H9 (cell line): ENCODE results near the gene FGFR3. TPM values are rescaled to one million over a fixed set of nuclear protein-coding genes. Genes with fewer than 3 reads are reported as not detected.

Experiments used
- DNase-seq: peaks from one replicate; pipeline ENCODE4 v3.0.0-alpha.2; 2017
- H2AFZ ChIP-seq: one replicate; pipeline ENCODE4 v1.6.1; 2013; ENCODE audit warnings: mild to moderate bottlenecking, low read length, control low read depth, moderate library complexity
- H2AK5ac ChIP-seq: 2 replicates; pipeline ENCODE4 v1.6.1; 2013; ENCODE audit warnings: low read length, control low read depth, mixed read lengths; ENCODE audit not compliant: insufficient read length
- H2BK120ac ChIP-seq: one replicate; pipeline ENCODE4 v1.6.1; 2013; ENCODE audit warnings: low read depth, mild to moderate bottlenecking, low read length, control low read depth, inconsistent platforms; ENCODE audit not compliant: poor library complexity, severe bottlenecking
- H2BK12ac ChIP-seq: 2 replicates; pipeline ENCODE4 v1.6.1; 2013; ENCODE audit warnings: low read length, control low read depth, mixed read lengths, low read depth; ENCODE audit not compliant: insufficient read length
- H2BK15ac ChIP-seq: 2 replicates; pipeline ENCODE4 v1.6.1; 2013; ENCODE audit warnings: low read depth, low read length, control low read depth
- H2BK20ac ChIP-seq: one replicate; pipeline ENCODE4 v1.6.1; 2013; ENCODE audit warnings: low read depth, mild to moderate bottlenecking, low read length, control low read depth, inconsistent platforms; ENCODE audit not compliant: poor library complexity, severe bottlenecking
- H2BK5ac ChIP-seq: 2 replicates; pipeline ENCODE4 v1.6.1; 2013; ENCODE audit warnings: low read length, control low read depth, mixed read lengths; ENCODE audit not compliant: insufficient read length
- H3K14ac ChIP-seq: 2 replicates; pipeline ENCODE4 v1.6.1; 2013; ENCODE audit warnings: low read length, control low read depth; ENCODE audit not compliant: insufficient read depth
- H3K18ac ChIP-seq: 2 replicates; pipeline ENCODE4 v1.6.1; 2013; ENCODE audit warnings: low read depth, mild to moderate bottlenecking, mixed read lengths, low read length, control low read depth; ENCODE audit not compliant: insufficient read length
- H3K23ac ChIP-seq: 2 replicates; pipeline ENCODE4 v1.6.1; 2013; ENCODE audit warnings: low read length, control low read depth, mixed read lengths, low read depth; ENCODE audit not compliant: insufficient read length
- H3K23me2 ChIP-seq: 2 replicates; pipeline ENCODE4 v1.6.1; 2013; ENCODE audit warnings: low read depth, mild to moderate bottlenecking, mixed read lengths, low read length, control low read depth; ENCODE audit not compliant: insufficient read length, poor library complexity, severe bottlenecking
- H3K27ac ChIP-seq: 2 replicates; pipeline ENCODE4 v1.5.1; 2013; ENCODE audit warnings: low read length, control low read depth, mixed read lengths, low read depth; ENCODE audit not compliant: insufficient read length
- H3K27me3 ChIP-seq: 2 replicates; pipeline ENCODE4 v1.6.1; 2013; ENCODE audit warnings: low read length, control low read depth, inconsistent platforms; ENCODE audit not compliant: insufficient read depth
- H3K4ac ChIP-seq: 2 replicates; pipeline ENCODE4 v1.6.1; 2013; ENCODE audit warnings: low read depth, mild to moderate bottlenecking, control low read depth, inconsistent platforms, low read length, moderate library complexity
- H3K4me1 ChIP-seq: 2 replicates; pipeline ENCODE4 v1.6.1; 2013; ENCODE audit warnings: low read length, control low read depth, inconsistent platforms; ENCODE audit not compliant: insufficient read depth
- H3K4me2 ChIP-seq: 2 replicates; pipeline ENCODE4 v1.6.1; 2013; ENCODE audit warnings: low read length, control low read depth, mixed read lengths; ENCODE audit not compliant: insufficient read length, insufficient read depth
- H3K56ac ChIP-seq: 2 replicates; pipeline ENCODE4 v1.6.1; 2013; ENCODE audit warnings: low read depth, mild to moderate bottlenecking, mixed read lengths, low read length, control low read depth; ENCODE audit not compliant: insufficient read length
- H3K79me1 ChIP-seq: 2 replicates; pipeline ENCODE4 v1.6.1; 2013; ENCODE audit warnings: low read depth, mild to moderate bottlenecking, moderate library complexity, low read length, control low read depth, inconsistent platforms; ENCODE audit not compliant: insufficient read depth, poor library complexity, severe bottlenecking
- H3K79me2 ChIP-seq: 2 replicates; pipeline ENCODE4 v1.6.1; 2013; ENCODE audit warnings: low read length, control low read depth, inconsistent platforms; ENCODE audit not compliant: insufficient read depth
- H3K9ac ChIP-seq: 2 replicates; pipeline ENCODE4 v1.6.1; 2013; ENCODE audit warnings: low read length, control low read depth, mixed read lengths; ENCODE audit not compliant: insufficient read length; ENCODE audit errors: extremely low read depth
- H3K9me3 ChIP-seq: one replicate; pipeline ENCODE4 v1.6.1; 2013; ENCODE audit warnings: low read depth, low read length, inconsistent platforms; ENCODE audit not compliant: control insufficient read depth
- H3T11ph ChIP-seq: one replicate; pipeline ENCODE4 v1.6.1; 2013; ENCODE audit warnings: mild to moderate bottlenecking, low read length, control low read depth, inconsistent platforms
- H4K20me1 ChIP-seq: one replicate; pipeline ENCODE4 v1.6.1; 2013; ENCODE audit not compliant: control insufficient read depth, insufficient read length, insufficient read depth
- H4K5ac ChIP-seq: 2 replicates; pipeline ENCODE4 v1.6.1; 2013; ENCODE audit warnings: low read depth, mild to moderate bottlenecking, mixed read lengths, low read length, control low read depth; ENCODE audit not compliant: insufficient read length
- H4K8ac ChIP-seq: replicated peaks from 2 replicates; pipeline ENCODE4 v1.6.1; 2013; ENCODE audit warnings: low read length, control low read depth, mixed read lengths, low read depth; ENCODE audit not compliant: insufficient read length
- H4K91ac ChIP-seq: 2 replicates; pipeline ENCODE4 v1.6.1; 2013; ENCODE audit warnings: low read depth, mild to moderate bottlenecking, moderate library complexity, mixed read lengths, low read length, control low read depth; ENCODE audit not compliant: insufficient read length
- H3K27ac Mint-ChIP-seq, 3 experiments: 2 replicates in 2 of 3; 3 replicates in 1 of 3; pipeline ENCODE4 v1.8.0; 2020 to 2021; ENCODE audit warnings: mixed read lengths in 3 of 3, mild to moderate bottlenecking in 1 of 3, moderate library complexity in 1 of 3
- H3K27me3 Mint-ChIP-seq: 2 replicates; pipeline ENCODE4 v1.8.0; 2021; ENCODE audit warnings: low read depth, mild to moderate bottlenecking, moderate library complexity, mixed read lengths
- H3K36me3 Mint-ChIP-seq, 3 experiments: 2 replicates in 2 of 3; 3 replicates in 1 of 3; pipeline ENCODE4 v1.8.0; 2020 to 2021; ENCODE audit warnings: low read depth in 3 of 3, mixed read lengths in 3 of 3; ENCODE audit not compliant: insufficient read depth in 1 of 3
- H3K4me1 Mint-ChIP-seq, 2 experiments: 2 replicates each; pipeline ENCODE4 v1.8.0; 2020; ENCODE audit warnings: mixed read lengths in 2 of 2
- H3K4me3 Mint-ChIP-seq, 2 experiments: 2 replicates in 1 of 2; 3 replicates in 1 of 2; pipeline ENCODE4 v1.8.0; 2020 to 2021; ENCODE audit warnings: mild to moderate bottlenecking in 2 of 2, mixed read lengths in 2 of 2, moderate library complexity in 1 of 2
- H3K9me3 Mint-ChIP-seq, 2 experiments: 2 replicates in 1 of 2; 3 replicates in 1 of 2; pipeline ENCODE4 v1.8.0; 2020; ENCODE audit warnings: mild to moderate bottlenecking in 2 of 2, mixed read lengths in 2 of 2, moderate library complexity in 1 of 2
- WGBS: extraction: QIAGEN DNeasy Blood & Tissue Kit; methylation state at CpG from one replicate; pipeline ENCODE4 v1.1.7; 2013; ENCODE audit warnings: missing lambda C conversion rate, low lambda C conversion rate, mixed read lengths; ENCODE audit not compliant: insufficient read length; ENCODE audit errors: extremely low coverage; 5-methylcytosine and 5-hydroxymethylcytosine counted together
- total RNA-seq: library from RNA; stranded (reverse); gene quantifications from 2 replicates; pipeline ENCODE4 v1.2.1, GENCODE V29; 2021
- TF ChIP-seq, protein P1 (sequence below): fragments of 200-600 bp; sonication (generic); conservative IDR thresholded peaks from 3 replicates; pipeline ENCODE4 v1.8.0; 2021; ENCODE audit warnings: antibody characterized with exemption, mild to moderate bottlenecking

Gene FGFR3
- total RNA-seq, 1 experiment from 2014 or later, result 75.7 TPM

DNA sequence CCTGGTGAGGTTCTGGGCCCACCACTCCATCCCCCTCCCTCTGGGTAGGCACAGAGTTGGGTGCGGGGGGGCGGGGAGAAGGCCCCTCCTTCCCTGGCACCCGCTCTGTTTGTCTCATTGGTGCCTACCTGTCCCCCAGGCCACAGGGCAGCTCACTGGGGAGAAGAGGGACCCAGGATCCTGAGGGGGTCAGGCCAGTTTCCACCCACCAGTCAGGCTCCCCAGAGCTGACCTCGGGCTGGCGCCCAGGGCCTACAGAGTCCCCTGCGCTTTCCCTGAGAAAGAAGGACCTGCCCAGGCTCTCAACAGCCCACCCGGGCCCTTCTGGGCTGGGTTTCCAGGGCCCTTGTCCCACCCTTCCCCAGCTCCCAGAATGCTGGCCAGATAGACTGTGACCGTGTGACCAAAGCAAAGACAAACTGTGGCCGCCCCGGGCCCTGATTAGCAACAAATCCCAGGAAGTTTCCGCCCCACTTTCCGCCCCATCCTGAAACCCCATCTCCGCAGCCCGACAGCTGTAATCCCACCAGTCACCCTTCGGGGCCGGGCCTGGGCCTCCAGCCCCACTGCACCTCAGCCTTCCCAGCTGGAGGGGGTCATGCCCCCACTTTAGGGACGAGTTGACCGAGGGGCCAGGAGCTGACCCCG is 33.8 kb upstream of the FGFR3 start:
- Histone ChIP-seq H3K56ac (no peak overlapping the region), H3K23ac (no peak overlapping the region), H3K4me1 (no peaks in the 10 kb centered on the region), H3K9ac (no peak overlapping the region), H4K20me1 (no peaks in the 10 kb centered on the region), H2AFZ (no peak overlapping the region), H3K18ac (no peak overlapping the region), H3K27me3 (no peaks in the 10 kb centered on the region), H2BK12ac (no peak overlapping the region), H2BK15ac (0 out of 2 replicates have a peak overlapping the region, but pooled peaks have one; percentile 76), H3T11ph (no peak overlapping the region), H3K79me2 (no peaks in the 10 kb centered on the region), H2AK5ac (no peak overlapping the region), H3K14ac (no peak overlapping the region; the same call in 1 of the 2 replicates), H3K79me1 (no peaks in the 10 kb centered on the region), H4K5ac (no peak overlapping the region), H4K91ac (no peak overlapping the region), H3K9me3 (no peaks in the 10 kb centered on the region), H3K27ac (no peak overlapping the region), H4K8ac (no peak overlapping the region), H2BK20ac (no peak overlapping the region), H3K4ac (no peak overlapping the region), H3K23me2 (no peaks in the 10 kb centered on the region), H3K4me2 (no peak overlapping the region), H2BK5ac (no peak overlapping the region), H2BK120ac (no peak overlapping the region)
- TF ChIP-seq, protein P1, sequence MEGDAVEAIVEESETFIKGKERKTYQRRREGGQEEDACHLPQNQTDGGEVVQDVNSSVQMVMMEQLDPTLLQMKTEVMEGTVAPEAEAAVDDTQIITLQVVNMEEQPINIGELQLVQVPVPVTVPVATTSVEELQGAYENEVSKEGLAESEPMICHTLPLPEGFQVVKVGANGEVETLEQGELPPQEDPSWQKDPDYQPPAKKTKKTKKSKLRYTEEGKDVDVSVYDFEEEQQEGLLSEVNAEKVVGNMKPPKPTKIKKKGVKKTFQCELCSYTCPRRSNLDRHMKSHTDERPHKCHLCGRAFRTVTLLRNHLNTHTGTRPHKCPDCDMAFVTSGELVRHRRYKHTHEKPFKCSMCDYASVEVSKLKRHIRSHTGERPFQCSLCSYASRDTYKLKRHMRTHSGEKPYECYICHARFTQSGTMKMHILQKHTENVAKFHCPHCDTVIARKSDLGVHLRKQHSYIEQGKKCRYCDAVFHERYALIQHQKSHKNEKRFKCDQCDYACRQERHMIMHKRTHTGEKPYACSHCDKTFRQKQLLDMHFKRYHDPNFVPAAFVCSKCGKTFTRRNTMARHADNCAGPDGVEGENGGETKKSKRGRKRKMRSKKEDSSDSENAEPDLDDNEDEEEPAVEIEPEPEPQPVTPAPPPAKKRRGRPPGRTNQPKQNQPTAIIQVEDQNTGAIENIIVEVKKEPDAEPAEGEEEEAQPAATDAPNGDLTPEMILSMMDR, result no peak
- peaks cover 8 to 24% of the 10 kb centered on the region in 2 experiments for H3K4me1 Mint-ChIP-seq
- H3K36me3 Mint-ChIP-seq, result no peaks in the 10 kb centered on the region
- H3K27ac Mint-ChIP-seq, result no peak overlapping the region
- DNase-seq, result no peak
- no peaks in the 10 kb centered on the region; the same call in 1 of the 2 replicates for H3K27me3 Mint-ChIP-seq
- no CpG with 5 or more reads among the region's 19 CpGs for WGBS
- H3K9me3 Mint-ChIP-seq, result no peaks in the 10 kb centered on the region
- no peak overlapping the region for H3K4me3 Mint-ChIP-seq
